HCT116 (cell line): ENCODE measurements around the gene GPR150. TPM values are rescaled to one million over a fixed set of nuclear protein-coding genes. Genes with fewer than 3 reads are reported as not detected.

ENCODE experiments used
- ATAC-seq: fragments of 200-7000 bp; cut with Tn5 transposase; 2 replicates; pipeline ENCODE4 v1.9.1; 2020; ENCODE audit warnings: mild to moderate bottlenecking, moderate library complexity
- BruUV-seq: library from RNA; stranded (reverse); fragments of 400-500 nt; replicated peaks from 2 replicates; lab custom pipeline; 2021; lab: Mats Ljungman, UMichigan
- CTCF ChIA-PET: fragments of 300-600 bp; sonication (Branson Sonifier 250); formaldehyde crosslinking; loops from one replicate; lab custom pipeline; 2021; ENCODE audit warnings: antibody characterized with exemption; lab: Charles Lee
- POLR2A ChIA-PET: fragments of 300-600, 350-600 bp; sonication (Branson Sonifier 250); formaldehyde crosslinking; loops from one replicate; lab custom pipeline; 2021; ENCODE audit warnings: antibody characterized with exemption; lab: Charles Lee
- RAD21 ChIA-PET, 2 experiments: fragments of 300-600 bp; sonication (Branson Sonifier 250); formaldehyde crosslinking; loops; one replicate each; lab custom pipeline; 2023; ENCODE audit warnings: low total read pairs in 2 of 2; ENCODE audit not compliant: uncharacterized antibody in 2 of 2, unreplicated experiment in 2 of 2, low non-redundant PET in 1 of 2; lab: Charles Lee
- DNase-seq: peaks from one replicate; pipeline ENCODE4 v3.0.0-alpha.2; 2010; ENCODE audit warnings: low read depth, low spot score
- H2AFZ ChIP-seq: fragments of 200-600 bp; shearing (Covaris generic), sonication (generic); 2 replicates; pipeline ENCODE4 v1.6.1; 2017; ENCODE audit warnings: low read depth, mixed run types, mixed read lengths, antibody characterized with exemption, low read length; ENCODE audit not compliant: poor library complexity, severe bottlenecking
- H3K27ac ChIP-seq: 2 replicates; pipeline ENCODE4 v1.5.1; 2012; ENCODE audit warnings: low read depth, low read length
- H3K27me3 ChIP-seq: fragments of 200-600 bp; sonication (generic); 2 replicates; pipeline ENCODE4 v1.6.1; 2016; ENCODE audit warnings: mixed run types, low read length, mixed read lengths; ENCODE audit not compliant: insufficient read depth
- H3K36me3 ChIP-seq, 2 experiments: fragments of 200-500 bp in 1 of 2; fragments of 200-600 bp in 1 of 2; sonication (Bioruptor generic) in 1 of 2; sonication (generic) in 1 of 2; 2 replicates each; pipeline versions ENCODE4 v1.5.1 to v1.6.1; 2014 to 2016; ENCODE audit warnings: low read length in 2 of 2, inconsistent platforms in 1 of 2, mixed read lengths in 1 of 2, mixed run types in 1 of 2; ENCODE audit not compliant: insufficient read depth in 2 of 2, control insufficient read depth in 1 of 2
- H3K4me1 ChIP-seq, 2 experiments: fragments of 200-600 bp in 1 of 2; sonication (generic) in 1 of 2; 2 replicates each; pipeline versions ENCODE4 v1.5.1 to v1.6.1; 2012 to 2017; ENCODE audit warnings: low read length in 2 of 2, inconsistent platforms in 1 of 2, mild to moderate bottlenecking in 1 of 2, mixed read lengths in 1 of 2, mixed run types in 1 of 2, moderate library complexity in 1 of 2; ENCODE audit not compliant: insufficient read depth in 2 of 2, control insufficient read depth in 1 of 2
- H3K4me2 ChIP-seq: fragments of 200-600 bp; sonication (generic); 2 replicates; pipeline ENCODE4 v1.6.1; 2017; ENCODE audit warnings: mixed run types, low read length, mixed read lengths
- H3K4me3 ChIP-seq, 2 experiments: fragments of 200-600 bp in 1 of 2; sonication (generic) in 1 of 2; replicated peaks in 1 of 2; 2 replicates each; pipeline ENCODE4 v1.5.1; 2011 to 2016; ENCODE audit warnings: low read length in 2 of 2, control low read depth in 1 of 2, low read depth in 1 of 2, mild to moderate bottlenecking in 1 of 2, mixed read lengths in 1 of 2, mixed run types in 1 of 2
- H3K79me2 ChIP-seq: fragments of 200-600 bp; sonication (generic); 2 replicates; pipeline ENCODE4 v1.6.1; 2017; ENCODE audit warnings: mild to moderate bottlenecking, mixed run types, low read length, moderate library complexity, mixed read lengths; ENCODE audit not compliant: insufficient read depth
- H3K9ac ChIP-seq: fragments of 200-600 bp; sonication (generic); 2 replicates; pipeline ENCODE4 v1.6.1; 2016; ENCODE audit warnings: low read length, mixed read lengths
- H3K9me2 ChIP-seq: fragments of 200-600 bp; sonication (generic), shearing (Covaris generic); 2 replicates; pipeline ENCODE4 v1.6.1; 2017; ENCODE audit warnings: mixed run types, mild to moderate bottlenecking, moderate library complexity; ENCODE audit not compliant: insufficient read depth
- H3K9me3 ChIP-seq, 2 experiments: fragments of 200-500 bp in 1 of 2; fragments of 200-600 bp in 1 of 2; sonication (Bioruptor generic) in 1 of 2; sonication (generic) in 1 of 2; 2 replicates each; pipeline ENCODE4 v1.6.1; 2014 to 2017; ENCODE audit warnings: low read length in 2 of 2, mixed read lengths in 2 of 2, inconsistent platforms in 1 of 2, low read depth in 1 of 2, mild to moderate bottlenecking in 1 of 2, mixed run types in 1 of 2, moderate library complexity in 1 of 2; ENCODE audit not compliant: control insufficient read depth in 1 of 2, insufficient read depth in 1 of 2
- H4K20me1 ChIP-seq: fragments of 200-600 bp; sonication (generic), shearing (Covaris generic); 2 replicates; pipeline ENCODE4 v1.6.1; 2017; ENCODE audit warnings: mixed run types, mild to moderate bottlenecking, moderate library complexity; ENCODE audit not compliant: insufficient read depth
- CBX3 ChIP-seq: IDR thresholded peaks from 2 replicates; pipeline ENCODE4 v1.6.1; 2012; ENCODE audit warnings: low read depth
- CEBPB ChIP-seq: IDR thresholded peaks from 2 replicates; pipeline ENCODE4 v1.6.1; 2012; ENCODE audit warnings: low read depth
- EGR1 ChIP-seq: IDR thresholded peaks from 2 replicates; pipeline ENCODE4 v1.6.1; 2012; ENCODE audit warnings: low read depth
- ELF1 ChIP-seq: IDR thresholded peaks from 2 replicates; pipeline ENCODE4 v1.6.1; 2012; ENCODE audit warnings: low read depth, borderline replicate concordance
- EZH2phosphoT487 ChIP-seq: fragments of 200-600 bp; IDR thresholded peaks from 2 replicates; pipeline ENCODE4 v1.6.1; 2018; ENCODE audit warnings: antibody characterized with exemption, borderline replicate concordance
- POLR2AphosphoS5 ChIP-seq: IDR thresholded peaks from 2 replicates; pipeline ENCODE4 v1.6.1; 2011; ENCODE audit warnings: mild to moderate bottlenecking, low read depth, low read length, moderate library complexity
- SIN3A ChIP-seq: IDR thresholded peaks from 2 replicates; pipeline ENCODE4 v1.6.1; 2012; ENCODE audit warnings: low read depth
- TCF7L2 ChIP-seq: IDR thresholded peaks from 2 replicates; pipeline ENCODE4 v1.7.0; 2011; ENCODE audit warnings: borderline replicate concordance, inconsistent platforms; ENCODE audit not compliant: insufficient read depth, insufficient read length; ENCODE audit errors: extremely low read depth
- YY1 ChIP-seq: IDR thresholded peaks from 2 replicates; pipeline ENCODE4 v1.6.1; 2011; ENCODE audit warnings: low read length, low read depth, moderate library complexity, mild to moderate bottlenecking; ENCODE audit not compliant: insufficient replicate concordance; ENCODE audit errors: extremely low read depth
- ZFX ChIP-seq: fragments of 450-650 bp; IDR thresholded peaks from 2 replicates; pipeline ENCODE4 v1.6.1; 2017
- intact Hi-C: fragments of 100-400 bp; cut with micrococcal nuclease; formaldehyde crosslinking; loops from 2 replicates; pipeline ENCODE4 v1.10.0; 2022
- total RNA-seq: library from RNA; stranded (reverse); gene quantifications from one replicate; pipeline ENCODE4 v1.2.1, GENCODE V29; 2021; ENCODE audit not compliant: unreplicated experiment
- TF ChIP-seq, protein P1 (sequence below): IDR thresholded peaks from 2 replicates; pipeline ENCODE4 v1.6.1; 2012
- TF ChIP-seq, protein P2 (sequence below): IDR thresholded peaks from 2 replicates; pipeline ENCODE4 v1.6.1; 2012
- TF ChIP-seq, protein P3 (sequence below), 3 experiments: fragments of 200-600 bp in 1 of 3; sonication (generic) in 1 of 3; IDR thresholded peaks in 2 of 3; conservative IDR thresholded peaks in 1 of 3; 2 replicates each; pipeline ENCODE4 v1.5.1; 2012 to 2017; ENCODE audit warnings: low read depth in 2 of 3, low read length in 2 of 3, antibody characterized with exemption in 1 of 3, borderline replicate concordance in 1 of 3, control low read depth in 1 of 3, mild to moderate bottlenecking in 1 of 3, mixed read lengths in 1 of 3, mixed run types in 1 of 3, moderate library complexity in 1 of 3; ENCODE audit not compliant: insufficient read depth in 1 of 3

The GPR150 gene
- total RNA-seq, 1 experiment from 2014 or later: not detected

DNA sequence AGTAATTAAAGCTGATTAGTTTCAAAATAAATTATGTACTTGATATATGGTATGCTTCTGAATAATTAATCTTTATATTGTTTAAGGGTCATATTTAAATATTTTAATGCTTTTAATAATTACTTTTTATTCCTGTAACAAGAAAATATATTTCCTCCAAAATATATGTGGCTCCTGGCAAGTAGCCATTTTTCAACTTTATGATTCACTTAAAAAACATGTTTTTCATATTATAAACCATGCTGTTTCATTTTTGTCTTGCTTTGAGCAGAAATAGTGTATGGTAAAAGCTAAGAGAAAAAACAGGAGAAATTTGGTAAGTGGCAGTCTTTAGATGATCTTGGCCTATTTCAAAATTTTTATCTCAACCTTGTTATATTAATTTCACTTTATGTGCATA lies 48.3 kb downstream of the GPR150 start:
- no peaks in the 10 kb centered on the region for H4K20me1 ChIP-seq
- no peaks in the 10 kb centered on the region for H3K9me2 ChIP-seq
- TF ChIP-seq, protein P1, sequence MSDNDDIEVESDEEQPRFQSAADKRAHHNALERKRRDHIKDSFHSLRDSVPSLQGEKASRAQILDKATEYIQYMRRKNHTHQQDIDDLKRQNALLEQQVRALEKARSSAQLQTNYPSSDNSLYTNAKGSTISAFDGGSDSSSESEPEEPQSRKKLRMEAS: no peak
- no peak for TF ChIP-seq CBX3
- TF ChIP-seq, protein P2, sequence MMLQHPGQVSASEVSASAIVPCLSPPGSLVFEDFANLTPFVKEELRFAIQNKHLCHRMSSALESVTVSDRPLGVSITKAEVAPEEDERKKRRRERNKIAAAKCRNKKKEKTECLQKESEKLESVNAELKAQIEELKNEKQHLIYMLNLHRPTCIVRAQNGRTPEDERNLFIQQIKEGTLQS: no peak
- TF ChIP-seq ELF1: no peak
- TF ChIP-seq POLR2AphosphoS5: no peak
- TF ChIP-seq, protein P3, sequence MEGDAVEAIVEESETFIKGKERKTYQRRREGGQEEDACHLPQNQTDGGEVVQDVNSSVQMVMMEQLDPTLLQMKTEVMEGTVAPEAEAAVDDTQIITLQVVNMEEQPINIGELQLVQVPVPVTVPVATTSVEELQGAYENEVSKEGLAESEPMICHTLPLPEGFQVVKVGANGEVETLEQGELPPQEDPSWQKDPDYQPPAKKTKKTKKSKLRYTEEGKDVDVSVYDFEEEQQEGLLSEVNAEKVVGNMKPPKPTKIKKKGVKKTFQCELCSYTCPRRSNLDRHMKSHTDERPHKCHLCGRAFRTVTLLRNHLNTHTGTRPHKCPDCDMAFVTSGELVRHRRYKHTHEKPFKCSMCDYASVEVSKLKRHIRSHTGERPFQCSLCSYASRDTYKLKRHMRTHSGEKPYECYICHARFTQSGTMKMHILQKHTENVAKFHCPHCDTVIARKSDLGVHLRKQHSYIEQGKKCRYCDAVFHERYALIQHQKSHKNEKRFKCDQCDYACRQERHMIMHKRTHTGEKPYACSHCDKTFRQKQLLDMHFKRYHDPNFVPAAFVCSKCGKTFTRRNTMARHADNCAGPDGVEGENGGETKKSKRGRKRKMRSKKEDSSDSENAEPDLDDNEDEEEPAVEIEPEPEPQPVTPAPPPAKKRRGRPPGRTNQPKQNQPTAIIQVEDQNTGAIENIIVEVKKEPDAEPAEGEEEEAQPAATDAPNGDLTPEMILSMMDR (IDR thresholded peaks at IDR 0.05 in 2 of 3, conservative IDR thresholded peaks at IDR 0.05 in 1 of 3; ENCODE audit: borderline replicate concordance in 1 of 3, insufficient read depth in 1 of 3, low read depth in 2 of 3, low read length in 2 of 3): no peak
- no peak for TF ChIP-seq ZFX
- no peak for TF ChIP-seq SIN3A
- no peak for TF ChIP-seq EGR1
- TF ChIP-seq TCF7L2: no peak
- no peak for TF ChIP-seq CEBPB
- no peak for TF ChIP-seq EZH2phosphoT487
- TF ChIP-seq YY1: no peak
- H3K4me1 ChIP-seq: peaks cover 0 to 9% of the 10 kb centered on the region in 2 experiments; a peak in 3 of 4 replicates
- H3K4me2 ChIP-seq: no peak overlapping the region
- BruUV-seq: no TSS peak
- ATAC-seq (no peak), DNase-seq (no peak)
- POLR2A ChIA-PET: no interaction called here
- no peaks in the 10 kb centered on the region for H3K79me2 ChIP-seq
- no peak overlapping the region for H3K9ac ChIP-seq
- no peak overlapping the region for H2AFZ ChIP-seq
- H3K27ac ChIP-seq: no peak overlapping the region
- CTCF ChIA-PET: no interaction called here
- H3K9me3 ChIP-seq: no peaks in the 10 kb centered on the region
- intact Hi-C loops: no loop called here
- no peaks in the 10 kb centered on the region for H3K27me3 ChIP-seq
- RAD21 ChIA-PET: no interaction called here
- no peaks in the 10 kb centered on the region for H3K36me3 ChIP-seq
- H3K4me3 ChIP-seq: no peak overlapping the region
